ENCODE measurements around the gene GCKR. TPM values are rescaled to one million over a fixed set of nuclear protein-coding genes. Genes with fewer than 3 reads are reported as not detected.
A peak's percentile ranks its signal among the peaks of the same experiment; 100 is the strongest.
"Not testable (repeated sequence)": the region's sequence is repeated elsewhere in the genome, so short reads cannot be mapped to it uniquely, and the experiment has no call there.

GCKR gene
- total and polyA plus RNA-seq, 2 donors (not counting 3 experiments of a cell fraction or from before 2014, with no cell fraction given), result 0.27 to 0.52 TPM

DNA sequence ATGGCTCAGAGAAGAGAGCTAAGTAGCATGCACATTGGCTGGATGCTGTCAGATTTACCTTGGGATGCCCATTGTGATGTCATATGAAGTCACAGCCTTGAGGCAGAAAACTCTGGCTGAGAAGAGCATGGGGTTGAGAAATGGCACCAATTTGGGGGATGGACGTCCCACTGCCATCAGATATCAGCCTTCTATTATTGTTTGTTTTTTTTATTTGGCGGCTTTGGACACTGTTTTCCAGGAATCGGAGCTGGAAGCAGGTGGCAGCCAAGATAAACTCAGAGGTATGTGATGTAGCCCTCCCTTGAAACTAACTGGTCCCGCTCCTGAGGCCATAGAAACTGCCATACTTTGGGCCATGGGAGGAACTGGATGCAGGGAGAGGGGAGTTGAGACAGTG is 40.6 kb downstream of the GCKR start:
- Histone ChIP-seq H3K36me3 (ENCODE audit: control insufficient read depth in 2 of 2, extremely low read depth in 1 of 2, insufficient read depth in 2 of 2, low read length in 2 of 2) (no peaks in the 10 kb centered on the region), H3K9me3 (replicated peaks; ENCODE audit: control insufficient read depth, insufficient read depth, low read length) (no peaks in the 10 kb centered on the region), H3K79me2 (ENCODE audit: control insufficient read depth, insufficient read depth, low read length) (no peaks in the 10 kb centered on the region), H3K4me1 (ENCODE audit: control insufficient read depth, extremely low read depth, insufficient read depth, low read length) (no peaks in the 10 kb centered on the region), H4K20me1 (replicated peaks; ENCODE audit: control insufficient read depth, extremely low read depth, insufficient read depth, low read length) (no peaks in the 10 kb centered on the region), H2AFZ (ENCODE audit: low read depth, low read length) (no peak overlapping the region), H3K9me1 (replicated peaks; ENCODE audit: control insufficient read depth, extremely low read depth, insufficient read depth, low read length) (no peaks in the 10 kb centered on the region), H3K4me2 (ENCODE audit: insufficient read depth, low read length) (no peak overlapping the region), H3K27ac (ENCODE audit: insufficient read depth, low read depth, low read length) (no peak overlapping the region), H3K4me3 (replicated peaks in 1 of 3; ENCODE audit: insufficient read depth in 1 of 3, low read depth in 1 of 3, low read length in 3 of 3) (no peak overlapping the region), H3K9ac (replicated peaks; ENCODE audit: extremely low read depth, insufficient read depth, low read length) (no peak overlapping the region), H3K27me3 (ENCODE audit: control insufficient read depth in 2 of 2, insufficient read depth in 2 of 2, low read length in 2 of 2) (no peaks in the 10 kb centered on the region)
- dilution Hi-C loops (cut with MboI; ENCODE audit: extremely low pct_ligation_motif_present, low sequenced_read_pairs) (no loop called here), intact Hi-C loops (cut with micrococcal nuclease) (no loop called here)
- CTCF ChIA-PET, result interaction anchor here (0.8 to 1.3 kb wide), 3 partner anchors 9 to 49 kb away, joined by 3 read pairs; no protein-coding TSS in a partner anchor
- BruUV-seq (replicated peaks), result no TSS peak
- DNase-seq (ENCODE audit: low read depth, low spot score) (peak; percentile 46), FAIRE-seq (no peak)
- POLR2A ChIA-PET, result no interaction called here
- TF ChIP-seq, protein P1, sequence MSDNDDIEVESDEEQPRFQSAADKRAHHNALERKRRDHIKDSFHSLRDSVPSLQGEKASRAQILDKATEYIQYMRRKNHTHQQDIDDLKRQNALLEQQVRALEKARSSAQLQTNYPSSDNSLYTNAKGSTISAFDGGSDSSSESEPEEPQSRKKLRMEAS (IDR thresholded peaks at IDR 0.05; ENCODE audit: insufficient read depth, insufficient read length), result no peak
- TF ChIP-seq POLR2A (IDR thresholded peaks at IDR 0.05; ENCODE audit: low read depth, low read length), result no peak
- TF ChIP-seq EZH2 (IDR thresholded peaks at IDR 0.05; ENCODE audit: borderline replicate concordance, low read depth, low read length, severe bottlenecking), result no peak
- TF ChIP-seq, protein P2, sequence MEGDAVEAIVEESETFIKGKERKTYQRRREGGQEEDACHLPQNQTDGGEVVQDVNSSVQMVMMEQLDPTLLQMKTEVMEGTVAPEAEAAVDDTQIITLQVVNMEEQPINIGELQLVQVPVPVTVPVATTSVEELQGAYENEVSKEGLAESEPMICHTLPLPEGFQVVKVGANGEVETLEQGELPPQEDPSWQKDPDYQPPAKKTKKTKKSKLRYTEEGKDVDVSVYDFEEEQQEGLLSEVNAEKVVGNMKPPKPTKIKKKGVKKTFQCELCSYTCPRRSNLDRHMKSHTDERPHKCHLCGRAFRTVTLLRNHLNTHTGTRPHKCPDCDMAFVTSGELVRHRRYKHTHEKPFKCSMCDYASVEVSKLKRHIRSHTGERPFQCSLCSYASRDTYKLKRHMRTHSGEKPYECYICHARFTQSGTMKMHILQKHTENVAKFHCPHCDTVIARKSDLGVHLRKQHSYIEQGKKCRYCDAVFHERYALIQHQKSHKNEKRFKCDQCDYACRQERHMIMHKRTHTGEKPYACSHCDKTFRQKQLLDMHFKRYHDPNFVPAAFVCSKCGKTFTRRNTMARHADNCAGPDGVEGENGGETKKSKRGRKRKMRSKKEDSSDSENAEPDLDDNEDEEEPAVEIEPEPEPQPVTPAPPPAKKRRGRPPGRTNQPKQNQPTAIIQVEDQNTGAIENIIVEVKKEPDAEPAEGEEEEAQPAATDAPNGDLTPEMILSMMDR (IDR thresholded peaks at IDR 0.05; ENCODE audit: extremely low read depth in 1 of 2, insufficient read depth in 1 of 2, low read depth in 1 of 2, low read length in 2 of 2), result no peak
- TF ChIP-seq JUN (IDR thresholded peaks at IDR 0.05; ENCODE audit: borderline replicate concordance, insufficient read depth, insufficient read length, low read depth), result no peak
- no peak for TF ChIP-seq POLR2AphosphoS5 (IDR thresholded peaks at IDR 0.05; ENCODE audit: insufficient read depth, low read depth, low read length)
- no peak for TF ChIP-seq GATA2 (IDR thresholded peaks at IDR 0.05; ENCODE audit: insufficient read depth, insufficient read length, low read depth, low read length)
- TF ChIP-seq MYC (IDR thresholded peaks at IDR 0.05; ENCODE audit: low read depth, low read length), result no peak
- TF ChIP-seq FOS (IDR thresholded peaks at IDR 0.05; ENCODE audit: borderline replicate concordance, insufficient read depth, low read length), result no peak

DNA sequence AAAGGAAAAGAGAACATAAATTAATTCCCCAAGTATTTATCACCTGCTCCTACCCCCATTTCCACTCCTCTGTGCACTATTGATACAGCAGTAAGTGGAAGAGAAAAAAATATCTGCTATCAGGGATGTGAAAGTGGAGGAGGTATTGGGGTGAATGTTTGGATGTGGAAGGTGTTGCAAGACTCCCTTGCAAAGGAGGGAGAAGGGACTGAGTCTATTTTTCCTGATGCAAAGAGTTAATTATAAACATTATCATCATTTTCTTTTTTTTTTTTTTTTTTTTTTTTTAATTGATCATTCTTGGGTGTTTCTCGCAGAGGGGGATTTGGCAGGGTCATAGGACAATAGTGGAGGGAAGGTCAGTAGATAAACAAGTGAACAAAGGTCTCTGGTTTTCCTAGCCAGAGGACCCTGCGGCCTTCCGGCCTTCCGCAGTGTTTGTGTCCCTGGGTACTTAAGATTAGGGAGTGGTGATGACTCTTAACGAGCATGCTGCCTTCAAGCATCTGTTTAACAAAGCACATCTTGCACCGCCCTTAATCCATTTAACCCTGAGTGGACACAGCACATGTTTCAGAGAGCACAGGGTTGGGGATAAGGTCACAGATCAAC is 42.3 kb downstream of the GCKR start:
- FAIRE-seq; H3K36me3 ChIP-seq (ENCODE audit: control insufficient read depth in 2 of 2, extremely low read depth in 1 of 2, insufficient read depth in 2 of 2, low read length in 2 of 2); CTCF ChIA-PET; H3K9me3 ChIP-seq (replicated peaks; ENCODE audit: control insufficient read depth, insufficient read depth, low read length); H4K20me1 ChIP-seq (replicated peaks; ENCODE audit: control insufficient read depth, extremely low read depth, insufficient read depth, low read length); H3K4me3 ChIP-seq (replicated peaks in 1 of 3; ENCODE audit: insufficient read depth in 1 of 3, low read depth in 1 of 3, low read length in 3 of 3); H3K4me2 ChIP-seq (ENCODE audit: insufficient read depth, low read length); H3K27ac ChIP-seq (ENCODE audit: insufficient read depth, low read depth, low read length); H3K27me3 ChIP-seq (ENCODE audit: control insufficient read depth in 2 of 2, insufficient read depth in 2 of 2, low read length in 2 of 2); H2AFZ ChIP-seq (ENCODE audit: low read depth, low read length); BruUV-seq (replicated peaks); H3K9me1 ChIP-seq (replicated peaks; ENCODE audit: control insufficient read depth, extremely low read depth, insufficient read depth, low read length); H3K9ac ChIP-seq (replicated peaks; ENCODE audit: extremely low read depth, insufficient read depth, low read length); H3K79me2 ChIP-seq (ENCODE audit: control insufficient read depth, insufficient read depth, low read length); H3K4me1 ChIP-seq (ENCODE audit: control insufficient read depth, extremely low read depth, insufficient read depth, low read length); intact Hi-C loops (cut with micrococcal nuclease); dilution Hi-C loops (cut with MboI; ENCODE audit: extremely low pct_ligation_motif_present, low sequenced_read_pairs); DNase-seq (ENCODE audit: low read depth, low spot score): not testable (repeated sequence)
- POLR2A ChIA-PET, result interaction anchor here (0.7 kb wide), 1 partner anchor 27 kb away, joined by 3 read pairs; no protein-coding TSS in a partner anchor

DNA sequence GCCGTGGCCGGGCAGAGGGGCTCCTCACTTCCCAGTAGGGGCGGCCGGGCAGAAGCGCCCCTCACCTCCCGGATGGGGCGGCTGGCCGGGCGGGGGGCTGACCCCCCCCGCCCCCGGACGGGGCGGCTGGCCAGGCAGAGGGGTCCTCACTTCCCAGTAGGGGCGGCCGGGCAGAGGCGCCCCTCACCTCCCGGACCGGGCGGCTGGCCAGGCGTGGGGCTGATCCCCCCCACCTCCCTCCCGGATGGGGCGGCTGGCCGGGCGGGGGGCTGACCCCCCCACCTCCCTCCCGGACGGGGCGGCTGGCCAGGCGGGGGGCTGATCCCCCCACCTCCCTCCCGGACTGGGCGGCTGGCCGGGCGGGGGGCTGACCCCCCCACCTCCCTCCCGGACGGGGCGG is 43.0 kb downstream of the GCKR start:
- H3K36me3 ChIP-seq (ENCODE audit: control insufficient read depth in 2 of 2, extremely low read depth in 1 of 2, insufficient read depth in 2 of 2, low read length in 2 of 2); H3K9me1 ChIP-seq (replicated peaks; ENCODE audit: control insufficient read depth, extremely low read depth, insufficient read depth, low read length); H3K79me2 ChIP-seq (ENCODE audit: control insufficient read depth, insufficient read depth, low read length); H3K4me1 ChIP-seq (ENCODE audit: control insufficient read depth, extremely low read depth, insufficient read depth, low read length); FAIRE-seq; BruUV-seq (replicated peaks); CTCF ChIA-PET; H4K20me1 ChIP-seq (replicated peaks; ENCODE audit: control insufficient read depth, extremely low read depth, insufficient read depth, low read length); intact Hi-C loops (cut with micrococcal nuclease); H3K27ac ChIP-seq (ENCODE audit: insufficient read depth, low read depth, low read length); H2AFZ ChIP-seq (ENCODE audit: low read depth, low read length); dilution Hi-C loops (cut with MboI; ENCODE audit: extremely low pct_ligation_motif_present, low sequenced_read_pairs); POLR2A ChIA-PET; H3K9me3 ChIP-seq (replicated peaks; ENCODE audit: control insufficient read depth, insufficient read depth, low read length); H3K9ac ChIP-seq (replicated peaks; ENCODE audit: extremely low read depth, insufficient read depth, low read length); H3K4me2 ChIP-seq (ENCODE audit: insufficient read depth, low read length); H3K27me3 ChIP-seq (ENCODE audit: control insufficient read depth in 2 of 2, insufficient read depth in 2 of 2, low read length in 2 of 2); H3K4me3 ChIP-seq (replicated peaks in 1 of 3; ENCODE audit: insufficient read depth in 1 of 3, low read depth in 1 of 3, low read length in 3 of 3); DNase-seq (ENCODE audit: low read depth, low spot score): not testable (repeated sequence)
